Cerebellar cortex (tissue), 1 donor: ENCODE measurements around the gene CDK5R1.
A peak's percentile ranks its signal among the peaks of the same experiment; 100 is the strongest.

ENCODE experiments used
- DNase-seq: peaks from one replicate; pipeline ENCODE4 v3.0.0-alpha.2; 2015; ENCODE audit warnings: low spot score

Gene CDK5R1

GRCh38 chr17:32493571-32493970 lies 6.8 kb downstream of the CDK5R1 start:
- DNase-seq: no peak

GRCh38 chr17:32493976-32494513 lies 7.3 kb downstream of the CDK5R1 start:
- no peak for DNase-seq

DNA sequence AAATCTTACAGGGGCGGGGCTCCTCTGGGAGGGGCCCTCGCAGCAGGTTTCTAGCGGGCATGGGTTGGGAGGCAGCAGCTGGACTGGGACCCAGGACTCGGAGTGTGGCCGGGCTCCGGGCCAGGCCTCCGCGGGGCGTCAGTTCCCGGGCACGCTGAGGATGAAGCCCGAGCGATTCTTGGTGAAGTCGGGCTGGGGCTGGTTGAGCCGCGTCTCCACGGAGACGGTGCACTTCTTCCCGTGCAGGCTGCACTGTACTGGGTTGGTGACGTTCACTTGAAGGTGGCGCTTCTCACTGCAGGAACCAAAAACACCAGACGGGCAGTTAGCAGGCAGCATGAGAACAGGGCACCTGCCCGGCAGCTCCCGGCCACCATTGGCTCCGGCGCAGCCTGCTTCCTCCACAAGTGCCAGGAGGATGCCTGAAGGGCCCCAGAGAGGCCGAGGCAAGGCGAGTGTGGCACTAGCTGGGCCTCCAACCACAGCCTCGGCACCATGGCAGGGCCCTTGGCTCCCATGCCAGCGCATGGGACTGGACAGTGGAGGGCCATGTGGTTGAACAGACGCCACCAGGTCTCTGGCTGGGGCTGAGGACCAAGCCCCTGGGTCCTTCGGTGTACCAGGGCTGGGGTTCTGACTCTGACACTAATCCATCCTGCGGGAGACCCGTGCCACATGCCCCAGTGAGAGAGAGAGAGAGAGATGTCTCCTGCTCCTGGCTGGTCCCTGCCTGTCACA lies 8.0 kb downstream of the CDK5R1 start:
- DNase-seq: peak; percentile 94

- DNase-seq: peak; percentile 79
Observed at GRCh38 chr17:32495359-32496231, 8.8 kb downstream of the CDK5R1 start.

DNA sequence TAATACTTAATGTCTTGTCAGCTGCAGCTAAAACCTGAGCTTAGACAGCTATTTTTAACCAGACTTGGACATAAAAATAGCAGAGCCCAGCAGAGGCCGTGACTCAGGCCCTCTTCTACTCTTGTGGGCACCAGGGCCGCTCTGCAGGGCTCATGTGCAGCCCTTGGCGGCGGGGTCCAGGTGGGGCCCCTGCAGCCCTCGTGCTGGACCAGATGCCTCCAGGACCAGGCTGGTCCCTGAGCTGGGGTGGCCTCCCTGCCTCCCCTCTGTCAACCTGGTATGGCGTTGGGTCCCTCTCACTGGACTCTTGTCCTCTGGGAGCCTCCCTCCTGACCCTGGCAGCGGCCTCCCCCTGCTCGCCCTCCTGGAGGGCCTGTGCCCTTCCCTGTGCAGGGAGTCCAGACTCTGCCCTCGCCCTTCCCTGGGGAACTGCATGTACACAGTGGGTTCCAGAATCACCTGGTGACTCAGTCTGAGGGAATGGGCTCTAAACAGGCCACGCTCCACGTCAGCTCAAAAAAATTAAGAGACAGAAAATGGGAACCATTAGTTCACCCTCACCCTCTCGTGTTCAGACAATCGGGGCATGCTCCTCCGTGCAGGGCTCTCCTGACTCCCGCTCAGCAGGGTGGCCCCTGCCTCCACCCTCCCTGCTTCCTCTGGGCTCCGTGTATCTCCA lies 9.7 kb downstream of the CDK5R1 start:
- no peak for DNase-seq

- DNase-seq: no peak
Observed at GRCh38 chr17:32497431-32498205, 10.8 kb downstream of the CDK5R1 start.

GRCh38 chr17:32498391-32498790 lies 11.6 kb downstream of the CDK5R1 start:
- DNase-seq: no peak

DNA sequence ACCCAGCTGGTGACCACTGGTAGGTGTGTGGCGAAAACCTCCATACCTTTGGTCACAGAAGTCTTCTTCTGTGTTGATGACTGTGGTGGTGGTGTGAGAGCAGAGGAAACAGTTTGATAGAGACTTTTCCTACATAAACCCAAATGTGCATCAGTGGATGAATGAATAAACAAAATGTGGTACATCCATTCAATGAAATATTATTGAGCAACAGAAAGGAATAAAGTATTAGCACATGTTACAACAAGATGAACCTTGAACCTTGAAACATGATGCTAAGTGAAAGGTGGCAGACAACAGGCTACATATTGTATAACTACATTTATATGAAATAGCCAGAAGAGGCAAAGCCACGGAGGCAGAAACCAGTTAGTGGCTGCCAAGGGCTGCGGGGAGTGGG lies 15.2 kb downstream of the CDK5R1 start:
- no peak for DNase-seq

GRCh38 chr17:32502710-32503109 lies 15.9 kb downstream of the CDK5R1 start:
- DNase-seq: no peak

DNA sequence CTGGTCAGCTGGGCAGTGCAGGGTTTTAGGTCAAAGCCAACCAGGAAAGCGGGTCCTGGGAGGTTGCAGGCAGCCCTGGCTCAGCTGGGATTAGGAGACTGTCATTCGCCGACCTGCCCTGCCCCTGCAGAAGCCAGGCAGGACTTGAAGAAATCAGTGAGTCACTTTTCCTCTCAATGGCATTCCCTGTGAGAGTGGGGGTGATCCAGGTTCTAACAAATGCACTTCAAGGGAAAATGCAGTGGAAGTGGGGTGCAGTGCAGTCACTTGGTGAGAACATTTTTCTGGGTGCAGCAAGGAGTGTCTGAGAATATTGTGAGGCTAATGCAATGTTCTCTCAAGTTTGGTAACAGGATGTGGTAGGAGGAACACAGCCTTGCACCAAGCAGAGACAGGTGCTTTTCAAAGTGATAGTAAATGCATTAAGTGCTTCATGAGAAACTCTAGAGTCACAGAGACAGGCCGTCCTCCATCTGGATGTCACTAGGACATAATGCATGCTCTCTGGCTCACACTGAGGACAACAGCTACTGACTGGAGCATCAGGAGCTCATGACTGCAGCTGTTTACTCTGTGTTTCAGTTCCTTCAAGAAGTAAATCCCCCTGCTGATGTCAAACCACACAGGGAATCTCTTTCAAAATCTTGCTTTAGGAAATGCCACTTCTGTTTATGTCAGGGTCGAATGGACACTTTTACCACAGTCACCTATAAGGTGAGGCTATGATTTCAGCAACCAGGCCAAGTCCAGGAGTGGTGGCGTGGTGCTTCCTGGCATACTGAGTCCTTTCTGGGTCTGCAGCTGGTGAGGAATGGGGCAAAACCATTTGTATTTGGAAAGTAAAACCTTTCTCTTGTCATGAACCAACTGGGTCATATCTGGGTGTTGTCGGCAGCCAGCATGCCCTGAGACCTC lies 16.7 kb downstream of the CDK5R1 start:
- DNase-seq: no peak

DNA sequence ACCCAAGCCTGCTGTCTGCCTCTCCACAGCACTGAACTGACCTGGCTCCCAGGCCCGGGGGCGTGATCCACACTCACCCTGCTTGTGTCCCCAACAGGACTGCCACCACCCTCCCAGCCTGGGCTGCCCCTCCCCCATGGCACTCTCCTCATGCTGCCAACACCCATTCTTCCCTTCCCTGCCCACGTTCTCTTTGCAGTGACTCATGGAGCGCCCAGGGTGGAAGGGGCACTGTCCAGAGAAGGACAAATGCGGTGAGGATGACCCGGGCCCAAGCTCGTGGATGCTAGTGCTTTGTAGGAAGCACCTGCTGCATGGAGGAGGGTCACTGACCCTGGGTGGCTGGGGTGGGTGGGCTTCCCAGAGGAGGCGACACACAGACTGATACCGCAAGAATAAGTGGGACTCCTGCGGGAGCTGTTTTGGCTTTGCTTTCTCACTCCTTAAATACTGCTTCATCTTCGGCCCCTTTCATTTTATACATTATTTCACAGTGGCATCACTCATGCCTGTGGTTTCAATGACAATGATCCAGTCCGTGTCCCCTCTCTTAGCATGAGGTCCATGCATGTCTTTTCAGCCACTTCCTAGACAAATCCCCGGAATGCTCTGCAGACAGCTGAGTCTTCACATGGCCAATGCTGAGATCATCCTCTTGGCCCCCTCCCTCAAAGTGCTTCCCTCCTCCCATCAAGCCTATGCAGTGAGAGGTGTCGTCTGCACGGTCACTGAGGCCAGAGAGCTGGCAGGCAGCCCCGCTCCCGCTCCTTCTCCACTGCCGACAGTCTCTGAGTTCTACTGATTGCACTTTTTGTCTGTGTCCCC lies 17.6 kb downstream of the CDK5R1 start:
- no peak for DNase-seq

GRCh38 chr17:32508926-32509325 lies 22.1 kb downstream of the CDK5R1 start:
- no peak for DNase-seq

DNA sequence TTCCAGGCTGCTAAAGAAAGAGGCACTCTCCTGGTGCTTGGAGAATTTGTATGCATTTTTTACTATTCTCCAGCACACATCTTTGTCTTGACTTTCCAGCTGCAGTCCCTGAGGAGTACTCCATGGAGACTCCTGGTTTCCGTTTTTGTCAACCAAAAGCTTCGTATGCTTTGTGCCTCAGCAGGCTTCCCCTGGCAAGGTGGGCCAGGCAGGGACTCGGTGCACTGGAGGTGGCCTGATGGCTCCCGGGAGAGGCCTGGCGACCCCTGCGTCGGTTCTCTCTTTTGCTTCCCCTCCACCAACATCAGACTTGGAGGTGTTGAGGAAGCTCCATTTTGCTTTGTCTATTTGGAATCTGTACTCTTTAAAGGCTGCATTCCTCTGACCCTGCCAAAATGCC lies 23.7 kb downstream of the CDK5R1 start:
- no peak for DNase-seq

DNA sequence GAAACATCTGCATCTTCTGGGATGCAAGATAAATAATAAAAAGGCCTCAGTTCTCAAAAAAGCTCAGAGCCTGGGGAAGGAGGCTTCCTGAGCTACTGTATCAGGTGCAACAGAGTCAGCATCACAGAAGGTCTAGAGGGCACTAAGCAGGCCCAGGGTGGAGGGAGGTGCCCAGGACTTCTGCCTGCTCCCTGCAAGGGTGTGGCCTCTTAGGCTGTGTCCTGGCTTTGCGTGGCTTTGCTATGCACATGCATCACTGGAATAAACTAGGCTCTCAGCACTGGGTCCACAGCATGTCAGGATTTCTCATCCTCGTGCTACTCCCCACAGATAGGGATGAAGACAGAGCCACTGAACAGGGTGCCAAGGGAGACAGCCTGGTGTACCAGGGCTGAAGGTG lies 25.5 kb downstream of the CDK5R1 start:
- no peak for DNase-seq

- no peak for DNase-seq
Observed at GRCh38 chr17:32513579-32513978, 26.8 kb downstream of the CDK5R1 start.

GRCh38 chr17:32514606-32515005 lies 27.8 kb downstream of the CDK5R1 start:
- no peak for DNase-seq

DNA sequence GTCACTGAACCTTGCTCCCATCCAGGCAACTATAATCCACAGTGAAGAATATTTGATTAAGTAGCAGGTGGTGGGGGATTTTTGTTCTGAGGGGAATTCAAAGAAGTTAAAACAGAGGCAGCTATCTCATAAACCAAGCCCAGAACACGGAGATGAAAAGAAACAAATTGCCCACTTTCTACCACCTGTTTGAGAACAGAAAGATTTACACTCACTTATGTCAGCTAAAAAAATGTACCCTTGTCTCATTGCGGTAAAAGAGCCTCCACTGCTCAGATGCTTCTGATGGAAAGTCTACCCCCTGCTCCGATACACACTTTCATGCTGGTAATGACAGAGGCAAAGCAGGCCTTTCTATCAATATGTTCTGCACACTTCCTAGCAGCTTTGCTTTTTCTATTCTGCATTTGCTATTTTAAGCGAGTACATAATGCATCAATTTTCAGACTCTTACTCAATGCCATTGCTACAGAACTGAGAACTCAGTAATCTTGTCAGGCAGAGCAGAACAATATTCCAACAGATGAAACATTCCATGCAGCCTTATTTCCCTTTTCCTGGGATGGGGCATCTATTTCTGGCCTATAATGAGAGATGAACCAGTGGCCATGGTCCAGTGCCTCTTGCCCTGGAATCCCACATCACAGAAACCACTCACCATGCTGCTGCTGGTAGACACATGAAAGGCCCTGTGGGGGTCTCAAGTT lies 29.0 kb downstream of the CDK5R1 start:
- DNase-seq: no peak

GRCh38 chr17:32516450-32516849 lies 29.7 kb downstream of the CDK5R1 start:
- no peak for DNase-seq
